Stimulated activated CD4-positive, alpha-beta T cell treated with anti-CD3 and anti-CD28 coated beads, Interleukin-4, amount 100 ng/mL, for 4 hours (primary cell): ENCODE measurements around the gene PCP4L1.
"Not testable (repeated sequence)": the region's sequence is repeated elsewhere in the genome, so short reads cannot be mapped to it uniquely, and the experiment has no call there.

Experiments
- DNase-seq, 2 experiments: peaks; one replicate each; pipeline ENCODE4 v3.0.0-alpha.2; 2020

Gene PCP4L1

GRCh38 chr1:161229896-161230295 is 28.6 kb upstream of the PCP4L1 start:
- no peak for DNase-seq

- DNase-seq = no peak
These were observed 27.8 kb upstream of the PCP4L1 start for GRCh38 chr1:161230762-161231161.

GRCh38 chr1:161233102-161233501 is 25.4 kb upstream of the PCP4L1 start:
- DNase-seq = no peak

GRCh38 chr1:161235957-161236775 is 22.4 kb upstream of the PCP4L1 start:
- DNase-seq = no peak

- DNase-seq = no peak
These were observed 20.5 kb upstream of the PCP4L1 start, which contains the start of gene NR1I3 for GRCh38 chr1:161238039-161238473. Gene NR1I3, minus strand, starts transcription at chr1:161238203. Its CDS starts 1,638 bp downstream, at chr1:161236565.

- no peak for DNase-seq
These were observed 16.9 kb upstream of the PCP4L1 start for GRCh38 chr1:161241682-161242081.

- DNase-seq = no peak
These were observed 16.2 kb upstream of the PCP4L1 start for GRCh38 chr1:161242313-161242712.

- no peak for DNase-seq
These were observed 13.7 kb upstream of the PCP4L1 start for GRCh38 chr1:161244888-161245287.

- DNase-seq = not testable (repeated sequence)
These were observed 8.4 kb upstream of the PCP4L1 start for GRCh38 chr1:161250100-161250499.

GRCh38 chr1:161250829-161251228 is 7.7 kb upstream of the PCP4L1 start:
- no peak for DNase-seq

GRCh38 chr1:161251579-161251978 is 7.0 kb upstream of the PCP4L1 start:
- no peak for DNase-seq

GRCh38 chr1:161255302-161255701 is 3.2 kb upstream of the PCP4L1 start:
- not testable (repeated sequence) for DNase-seq

GRCh38 chr1:161255955-161256520 is 2.5 kb upstream of the PCP4L1 start:
- not testable (repeated sequence) for DNase-seq

GRCh38 chr1:161257109-161257508 is 1.4 kb upstream of the PCP4L1 start:
- not testable (repeated sequence) for DNase-seq

- DNase-seq = no peak
These were observed 779 bp downstream of the PCP4L1 start for GRCh38 chr1:161259345-161259702.

GRCh38 chr1:161259765-161260164 is 1.2 kb downstream of the PCP4L1 start:
- DNase-seq = no peak

GRCh38 chr1:161260376-161261260 is 2.1 kb downstream of the PCP4L1 start:
- no peak for DNase-seq

GRCh38 chr1:161261261-161262235 is 3.0 kb downstream of the PCP4L1 start:
- no peak for DNase-seq

GRCh38 chr1:161265305-161265704 is 6.8 kb downstream of the PCP4L1 start:
- no peak for DNase-seq

GRCh38 chr1:161266202-161266601 is 7.7 kb downstream of the PCP4L1 start:
- DNase-seq = no peak

GRCh38 chr1:161266836-161267235 is 8.3 kb downstream of the PCP4L1 start:
- DNase-seq = no peak

- DNase-seq = no peak
These were observed 8.8 kb downstream of the PCP4L1 start for GRCh38 chr1:161267321-161267720.
